ENCODE measurements around the gene UNC5C. TPM values are rescaled to one million over a fixed set of nuclear protein-coding genes. Genes with fewer than 3 reads are reported as not detected.

UNC5C gene
- polyA plus RNA-seq, 1 of the 3 experiments (the other 2 are of a cell fraction): 3.3 TPM

GRCh38 chr4:95264843-95265242, 283.9 kb downstream of the UNC5C start:
- no peaks in the 10 kb centered on the region for H3K9me2 ChIP-seq
- H3K36me3 ChIP-seq (replicated peaks in 1 of 2; ENCODE audit: control insufficient read depth in 1 of 2, insufficient read depth in 2 of 2, low read length in 1 of 2): peaks cover 0 to 2% of the 10 kb centered on the region in 2 experiments
- WGBS (ENCODE audit: low lambda C conversion rate): 92% methylated on average over 2 of the region's 2 CpGs
- no peaks in the 10 kb centered on the region for H3K79me2 ChIP-seq (ENCODE audit: insufficient read depth)
- no peaks in the 10 kb centered on the region for H3F3A ChIP-seq (replicated peaks; ENCODE audit: insufficient read depth)
- ChIA-PET CTCF (no interaction called here), POLR2A (no interaction called here)
- H3K4me1 ChIP-seq (ENCODE audit: control insufficient read depth in 1 of 2, insufficient read depth in 2 of 2, low read depth in 1 of 2, low read length in 1 of 2): peaks cover 2 to 6% of the 10 kb centered on the region in 2 experiments; a peak in 3 of 4 replicates
- H3K9me3 ChIP-seq: no peaks in the 10 kb centered on the region
- TF ChIP-seq GATA2 (CRISPR knock-in tag; IDR thresholded peaks at IDR 0.05) (no peak), TEAD4 (IDR thresholded peaks at IDR 0.05; ENCODE audit: borderline replicate concordance, insufficient read depth) (no peak)
- H3K9ac ChIP-seq: no peak overlapping the region
- DNase-seq: no peak
- no peak overlapping the region; a peak in 1 of 4 replicates for H3K27ac ChIP-seq (ENCODE audit: low read depth in 2 of 2, low read length in 1 of 2)
- no peaks in the 10 kb centered on the region for H3K27me3 ChIP-seq (ENCODE audit: insufficient read depth)
- no peak overlapping the region for H3K4me2 ChIP-seq
- no peaks in the 10 kb centered on the region for H4K20me1 ChIP-seq (ENCODE audit: insufficient read depth)
- H2AFZ ChIP-seq (ENCODE audit: low read depth): no peak overlapping the region
- no peak overlapping the region for H3K4me3 ChIP-seq (ENCODE audit: low read depth in 2 of 2, low read length in 1 of 2)

- ChIA-PET CTCF (no interaction called here), POLR2A (no interaction called here)
- WGBS (ENCODE audit: low lambda C conversion rate): 78% methylated on average over 1 of the region's 1 CpG
These were observed 284.8 kb downstream of the UNC5C start for GRCh38 chr4:95263960-95264359.

GRCh38 chr4:95263391-95263790, 285.4 kb downstream of the UNC5C start:
- Histone ChIP-seq H3K9me3 (no peaks in the 10 kb centered on the region), H3K27me3 (ENCODE audit: insufficient read depth) (no peaks in the 10 kb centered on the region), H3K27ac (ENCODE audit: low read depth in 2 of 2, low read length in 1 of 2) (no peak overlapping the region; a peak in 1 of 4 replicates), H3K36me3 (replicated peaks in 1 of 2; ENCODE audit: control insufficient read depth in 1 of 2, insufficient read depth in 2 of 2, low read length in 1 of 2) (peaks cover 0 to 2% of the 10 kb centered on the region in 2 experiments), H3K4me1 (ENCODE audit: control insufficient read depth in 1 of 2, insufficient read depth in 2 of 2, low read depth in 1 of 2, low read length in 1 of 2) (peaks cover 0 to 6% of the 10 kb centered on the region in 2 experiments; a peak in 3 of 4 replicates), H3K4me3 (ENCODE audit: low read depth in 2 of 2, low read length in 1 of 2) (no peak overlapping the region), H3K4me2 (no peak overlapping the region), H2AFZ (ENCODE audit: low read depth) (no peak overlapping the region), H3K9ac (no peak overlapping the region), H4K20me1 (ENCODE audit: insufficient read depth) (no peaks in the 10 kb centered on the region), H3K79me2 (ENCODE audit: insufficient read depth) (no peaks in the 10 kb centered on the region), H3F3A (replicated peaks; ENCODE audit: insufficient read depth) (no peaks in the 10 kb centered on the region), H3K9me2 (no peaks in the 10 kb centered on the region)
- no peak for DNase-seq
- POLR2A ChIA-PET: no interaction called here
- TF ChIP-seq MXI1 (IDR thresholded peaks at IDR 0.05; ENCODE audit: low read depth, low read length) (no peak), MAX (IDR thresholded peaks at IDR 0.05; ENCODE audit: low read depth) (no peak)
- CTCF ChIA-PET: no interaction called here

More at GRCh38 chr4:95263960-95264359, 284.8 kb downstream of the UNC5C start:
- no peak overlapping the region for H3K27ac ChIP-seq (ENCODE audit: low read depth in 2 of 2, low read length in 1 of 2)
- H3K9me3 ChIP-seq: no peaks in the 10 kb centered on the region
- H3K36me3 ChIP-seq (replicated peaks in 1 of 2; ENCODE audit: control insufficient read depth in 1 of 2, insufficient read depth in 2 of 2, low read length in 1 of 2): peaks cover 0 to 2% of the 10 kb centered on the region in 2 experiments
- no peak for DNase-seq
- TF ChIP-seq TEAD4 (IDR thresholded peaks at IDR 0.05; ENCODE audit: borderline replicate concordance, insufficient read depth) (no peak), POLR2AphosphoS5 (IDR thresholded peaks at IDR 0.05; ENCODE audit: low read depth, low read length) (no peak), RFX5 (IDR thresholded peaks at IDR 0.05; ENCODE audit: low read length) (no peak), YY1 (IDR thresholded peaks at IDR 0.05; ENCODE audit: low read depth) (no peak), GABPA (IDR thresholded peaks at IDR 0.05; ENCODE audit: low read depth) (no peak)
- no peak overlapping the region for H3K4me3 ChIP-seq (ENCODE audit: low read depth in 2 of 2, low read length in 1 of 2)
- no peaks in the 10 kb centered on the region for H4K20me1 ChIP-seq (ENCODE audit: insufficient read depth)
- peaks cover 0 to 6% of the 10 kb centered on the region in 2 experiments; a peak in 3 of 4 replicates for H3K4me1 ChIP-seq (ENCODE audit: control insufficient read depth in 1 of 2, insufficient read depth in 2 of 2, low read depth in 1 of 2, low read length in 1 of 2)
- no peak overlapping the region for H3K9ac ChIP-seq
- H2AFZ ChIP-seq (ENCODE audit: low read depth): no peak overlapping the region
- no peaks in the 10 kb centered on the region for H3F3A ChIP-seq (replicated peaks; ENCODE audit: insufficient read depth)
- no peak overlapping the region for H3K4me2 ChIP-seq
- no peaks in the 10 kb centered on the region for H3K79me2 ChIP-seq (ENCODE audit: insufficient read depth)
- H3K9me2 ChIP-seq: no peaks in the 10 kb centered on the region
- H3K27me3 ChIP-seq (ENCODE audit: insufficient read depth): no peaks in the 10 kb centered on the region
